Naive thymus-derived CD4-positive, alpha-beta T cell (primary cell): ENCODE results near the gene LPAR5. TPM values are rescaled to one million over a fixed set of nuclear protein-coding genes. Genes with fewer than 3 reads are reported as not detected.
"Not testable (repeated sequence)": the region's sequence is repeated elsewhere in the genome, so short reads cannot be mapped to it uniquely, and the experiment has no call there.

ENCODE experiments used
- ATAC-seq: fragments of 150-1000 bp; cut with Tn5 transposase; 2 replicates; pipeline ENCODE4 v1.10.0; 2021; ENCODE audit warnings: mild to moderate bottlenecking, moderate library complexity
- CTCF ChIA-PET: fragments of 350-600 bp; sonication (Branson Sonifier 250); formaldehyde crosslinking; loops from one replicate; lab custom pipeline; 2021; ENCODE audit warnings: antibody characterized with exemption; lab: Charles Lee
- POLR2A ChIA-PET: fragments of 350-600 bp; sonication (Branson Sonifier 250); formaldehyde crosslinking; loops from one replicate; lab custom pipeline; 2021; ENCODE audit warnings: antibody characterized with exemption, inconsistent platforms; lab: Charles Lee
- DNase-seq, 9 donors: peaks; one replicate each; pipeline versions ENCODE4 v3.0.0 to v3.0.0-alpha.2; 2020 to 2022; ENCODE audit warnings: mixed read lengths in 1 of 9
- H3K27ac ChIP-seq: one replicate; pipeline ENCODE4 v1.7.0; 2013; ENCODE audit warnings: mild to moderate bottlenecking, low read depth, low read length, moderate library complexity
- H3K27me3 ChIP-seq, 2 donors: one replicate each; pipeline ENCODE4 v1.7.0; 2013; ENCODE audit warnings: low read length in 2 of 2, mild to moderate bottlenecking in 2 of 2, moderate library complexity in 2 of 2; ENCODE audit not compliant: control insufficient read depth in 2 of 2, insufficient read depth in 2 of 2
- H3K36me3 ChIP-seq, 3 experiments: 1 replicate in 2 of 3; 2 replicates in 1 of 3; pipeline ENCODE4 v1.7.0; 2013; ENCODE audit warnings: low read length in 3 of 3, mild to moderate bottlenecking in 3 of 3, moderate library complexity in 1 of 3; ENCODE audit not compliant: insufficient read depth in 3 of 3, control insufficient read depth in 2 of 3
- H3K4me1 ChIP-seq, 2 donors: one replicate each; pipeline ENCODE4 v1.7.0; 2013; ENCODE audit warnings: low read length in 2 of 2, mild to moderate bottlenecking in 2 of 2, moderate library complexity in 1 of 2; ENCODE audit not compliant: control insufficient read depth in 2 of 2, insufficient read depth in 2 of 2
- H3K4me3 ChIP-seq: 2 replicates; pipeline ENCODE4 v1.7.0; 2013; ENCODE audit warnings: mild to moderate bottlenecking, low read length
- H3K9me3 ChIP-seq, 3 experiments: 1 replicate in 2 of 3; 2 replicates in 1 of 3; pipeline ENCODE4 v1.7.0; 2013; ENCODE audit warnings: low read length in 3 of 3; ENCODE audit not compliant: control insufficient read depth in 2 of 3
- H3K27ac Mint-ChIP-seq, 9 donors: one replicate each; pipeline ENCODE4 v1.8.0; 2020 to 2022; ENCODE audit warnings: mixed read lengths in 9 of 9, mild to moderate bottlenecking in 8 of 9, moderate library complexity in 5 of 9, inconsistent platforms in 2 of 9
- H3K27me3 Mint-ChIP-seq, 5 donors: one replicate each; pipeline ENCODE4 v1.8.0; 2021 to 2022; ENCODE audit warnings: mixed read lengths in 5 of 5, mild to moderate bottlenecking in 1 of 5
- H3K36me3 Mint-ChIP-seq, 5 donors: one replicate each; pipeline ENCODE4 v1.8.0; 2020 to 2022; ENCODE audit warnings: mixed read lengths in 5 of 5, mild to moderate bottlenecking in 3 of 5, inconsistent platforms in 1 of 5
- H3K4me1 Mint-ChIP-seq, 7 donors: one replicate each; pipeline ENCODE4 v1.8.0; 2020 to 2022; ENCODE audit warnings: mixed read lengths in 7 of 7, mild to moderate bottlenecking in 3 of 7, inconsistent platforms in 1 of 7
- H3K4me3 Mint-ChIP-seq, 10 donors: one replicate each; pipeline ENCODE4 v1.8.0; 2020 to 2022; ENCODE audit warnings: mild to moderate bottlenecking in 10 of 10, mixed read lengths in 10 of 10, moderate library complexity in 6 of 10, inconsistent platforms in 2 of 10
- H3K9me3 Mint-ChIP-seq, 11 donors: one replicate each; pipeline ENCODE4 v1.8.0; 2020 to 2022; ENCODE audit warnings: mixed read lengths in 11 of 11, mild to moderate bottlenecking in 4 of 11, inconsistent platforms in 1 of 11, moderate library complexity in 1 of 11
- intact Hi-C, 2 donors: fragments of 100-400 bp; cut with micrococcal nuclease; formaldehyde crosslinking; loops; one replicate each; pipeline ENCODE4 v1.15.1; 2023
- polyA plus RNA-seq, 2 donors: library from polyadenylated mRNA; unstranded; fragments of 300-500 nt; fragmentation: Illumina TruSeq; gene quantifications; one replicate each; pipeline ENCODE4 v1.2.3, GENCODE V29; 2021
- total RNA-seq, 6 experiments: library from RNA in 5 of 6; stranded (reverse) in 5 of 6; gene quantifications; 1 replicate in 5 of 6; 2 replicates in 1 of 6; pipeline ENCODE4 v1.2.3 and lab custom pipeline; 2021 to 2026

LPAR5 gene
- total and polyA plus RNA-seq, 7 experiments from 2014 or later, result 3.3 to 8.3 (median 6.6) TPM

DNA sequence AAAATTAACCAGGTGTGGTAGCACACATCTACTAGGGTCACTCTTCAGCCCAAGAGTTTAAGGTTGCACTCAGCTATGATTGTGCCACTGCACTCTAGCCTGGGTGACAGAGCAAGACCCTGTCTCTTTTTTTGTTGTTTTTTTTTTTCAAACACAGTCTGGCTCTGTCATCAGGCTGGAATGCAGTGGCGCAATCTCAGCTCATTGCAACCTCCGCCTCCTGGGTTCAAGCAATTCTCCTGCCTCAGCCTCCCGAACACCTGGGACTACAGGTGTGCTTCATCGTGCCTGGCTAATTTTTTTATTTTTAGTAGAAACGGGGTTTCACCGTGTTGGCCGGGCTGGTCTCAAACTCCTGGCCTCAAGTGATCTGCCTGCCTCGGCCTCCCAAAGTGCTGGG, 49.2 kb downstream of the LPAR5 start:
- peak overlapping the region in 2 of 9 donors; percentile 5 to 72 for H3K27ac Mint-ChIP-seq
- ChIA-PET POLR2A (interaction anchor here (1.5 to 3.2 kb wide), 2 partner anchors 11 to 14 kb away, joined by 8 to 13 read pairs; no protein-coding TSS in a partner anchor), CTCF (interaction anchor here (1.1 kb wide), 1 partner anchor 20 kb away, joined by 3 read pairs; no protein-coding TSS in a partner anchor)

DNA sequence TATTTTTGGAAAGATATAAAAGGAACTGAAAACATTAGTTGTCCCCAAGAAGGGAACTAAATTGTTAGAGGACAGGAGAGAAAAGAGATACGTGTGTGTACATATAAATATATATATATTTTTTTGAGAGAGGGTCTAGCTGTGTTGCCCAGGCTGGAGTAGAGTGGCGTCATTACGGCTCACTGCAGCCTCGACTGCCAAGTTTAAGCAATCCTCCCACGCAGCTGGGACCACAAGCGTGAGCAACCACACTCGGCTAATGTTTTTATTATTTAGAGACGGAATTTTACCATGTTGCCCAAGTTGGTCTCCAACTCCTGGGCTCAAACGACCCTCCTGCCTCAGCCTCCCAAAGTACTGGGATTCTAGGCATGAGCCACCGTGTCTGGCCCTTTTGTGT, 51.5 kb downstream of the LPAR5 start:
- no peaks in the 10 kb centered on the region for H3K27me3 Mint-ChIP-seq
- peaks cover 19 to 49% (median 36%) of the 10 kb centered on the region in 5 donors for H3K36me3 Mint-ChIP-seq
- H3K4me3 Mint-ChIP-seq, result no peak overlapping the region
- Histone ChIP-seq H3K27me3 (no peaks in the 10 kb centered on the region), H3K27ac (no peak overlapping the region), H3K36me3 (peaks cover 42 to 91% (median 43%) of the 10 kb centered on the region in 3 experiments), H3K4me3 (no peak overlapping the region), H3K9me3 (no peaks in the 10 kb centered on the region), H3K4me1 (no peaks in the 10 kb centered on the region)
- ATAC-seq, result no peak
- H3K4me1 Mint-ChIP-seq, result peaks cover 0 to 6% (median 0%) of the 10 kb centered on the region in 7 donors
- no peaks in the 10 kb centered on the region for H3K9me3 Mint-ChIP-seq
- intact Hi-C loops, result no loop called here
- DNase-seq, result no peak
- ChIA-PET POLR2A (interaction anchor here (0.9 to 1.8 kb wide), 4 partner anchors 14 to 71 kb away, joined by 3 to 5 read pairs (median 4); partner anchors contain the start of gene NOP2), CTCF (interaction anchor here (0.6 to 1.8 kb wide), 2 partner anchors 12 to 16 kb away, joined by 3 to 4 read pairs; partner anchors contain the start of gene NOP2)
- H3K27ac Mint-ChIP-seq, result no peak overlapping the region

More for the DNA sequence above, 49.2 kb downstream of the LPAR5 start:
- intact Hi-C loops, H3K4me3 ChIP-seq, DNase-seq, H3K27me3 Mint-ChIP-seq, H3K9me3 Mint-ChIP-seq, H3K4me3 Mint-ChIP-seq, H3K4me1 ChIP-seq, H3K27ac ChIP-seq, H3K27me3 ChIP-seq, H3K4me1 Mint-ChIP-seq, H3K9me3 ChIP-seq, ATAC-seq: not testable (repeated sequence)
- peaks cover 18 to 53% (median 34%) of the 10 kb centered on the region in 5 donors for H3K36me3 Mint-ChIP-seq
- peaks cover 36 to 96% (median 44%) of the 10 kb centered on the region in 3 experiments for H3K36me3 ChIP-seq

DNA sequence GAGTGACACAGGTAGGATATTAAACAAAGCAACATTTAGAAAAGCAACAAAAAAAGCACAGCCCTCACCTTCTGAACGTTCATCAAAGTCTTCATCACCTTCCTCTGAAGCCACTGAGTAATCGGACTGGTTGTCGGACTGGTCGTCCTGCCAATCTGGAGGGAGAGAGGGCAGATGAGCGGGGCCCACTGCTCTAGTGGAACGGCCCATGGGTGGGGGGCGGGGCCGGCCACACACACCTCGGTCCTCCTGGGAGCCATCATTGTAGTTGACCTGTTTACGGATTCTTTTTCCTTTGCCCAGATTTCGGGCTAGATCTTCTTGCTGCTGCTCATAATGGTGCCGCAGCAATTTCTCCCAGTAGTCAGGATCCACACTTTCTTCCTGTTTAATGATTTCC, 52.8 kb downstream of the LPAR5 start:
- POLR2A ChIA-PET, result no interaction called here
- H3K4me3 Mint-ChIP-seq, result no peak overlapping the region

DNA sequence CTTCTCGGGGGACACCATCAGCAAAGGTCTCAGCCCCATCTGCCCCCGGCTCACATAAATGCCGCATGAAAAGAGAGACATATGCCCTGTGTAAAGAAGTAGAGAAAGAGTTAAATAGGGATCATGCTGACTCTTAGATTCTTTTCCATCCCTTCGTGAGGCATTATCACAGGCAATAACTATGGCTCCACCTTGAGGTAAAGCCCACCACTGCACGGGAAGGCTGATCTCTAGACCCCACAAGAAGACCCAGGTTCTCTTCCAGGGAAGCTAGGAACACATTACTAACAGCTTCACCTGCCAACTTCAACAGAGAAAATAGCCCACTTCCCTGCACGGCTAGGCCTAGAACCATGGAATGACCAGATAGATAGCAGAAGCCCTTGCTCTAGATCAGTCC, 53.6 kb downstream of the LPAR5 start:
- intact Hi-C loops, result no loop called here
- peaks cover 36 to 90% (median 46%) of the 10 kb centered on the region in 3 experiments for H3K36me3 ChIP-seq
- Mint-ChIP-seq H3K4me3 (no peak overlapping the region), H3K27me3 (no peaks in the 10 kb centered on the region), H3K36me3 (peaks cover 23 to 54% (median 39%) of the 10 kb centered on the region in 5 donors), H3K4me1 (peaks cover 0 to 6% (median 0%) of the 10 kb centered on the region in 7 donors), H3K27ac (peak overlapping the region in 1 of 9 donors; percentile 72), H3K9me3 (no peaks in the 10 kb centered on the region)
- ChIA-PET CTCF (interaction anchor here (1.0 kb wide), 1 partner anchor 28 kb away, joined by 3 read pairs; no protein-coding TSS in a partner anchor), POLR2A (no interaction called here)
- H3K4me1 ChIP-seq, result no peaks in the 10 kb centered on the region
- H3K27ac ChIP-seq, result no peak overlapping the region
- no peak overlapping the region for H3K4me3 ChIP-seq
- ATAC-seq, result no peak
- no peaks in the 10 kb centered on the region for H3K9me3 ChIP-seq
- no peaks in the 10 kb centered on the region for H3K27me3 ChIP-seq
- DNase-seq, result no peak

More for the DNA sequence above, 52.8 kb downstream of the LPAR5 start:
- H3K9me3 Mint-ChIP-seq, result no peaks in the 10 kb centered on the region
- CTCF ChIA-PET, result interaction anchor here (1.0 kb wide), 1 partner anchor 29 kb away, joined by 3 read pairs; no protein-coding TSS in a partner anchor
- Histone ChIP-seq H3K4me1 (no peaks in the 10 kb centered on the region), H3K4me3 (no peak overlapping the region), H3K36me3 (peaks cover 42 to 90% (median 46%) of the 10 kb centered on the region in 3 experiments), H3K27ac (no peak overlapping the region), H3K27me3 (no peaks in the 10 kb centered on the region), H3K9me3 (no peaks in the 10 kb centered on the region)
- H3K4me1 Mint-ChIP-seq, result peaks cover 0 to 6% (median 0%) of the 10 kb centered on the region in 7 donors
- H3K36me3 Mint-ChIP-seq, result peaks cover 24 to 55% (median 39%) of the 10 kb centered on the region in 5 donors
- no peak for ATAC-seq
- H3K27me3 Mint-ChIP-seq, result no peaks in the 10 kb centered on the region
- intact Hi-C loops, result no loop called here
- H3K27ac Mint-ChIP-seq, result peak overlapping the region in 3 of 9 donors; percentile 25 to 61 (median 56)
- no peak for DNase-seq

DNA sequence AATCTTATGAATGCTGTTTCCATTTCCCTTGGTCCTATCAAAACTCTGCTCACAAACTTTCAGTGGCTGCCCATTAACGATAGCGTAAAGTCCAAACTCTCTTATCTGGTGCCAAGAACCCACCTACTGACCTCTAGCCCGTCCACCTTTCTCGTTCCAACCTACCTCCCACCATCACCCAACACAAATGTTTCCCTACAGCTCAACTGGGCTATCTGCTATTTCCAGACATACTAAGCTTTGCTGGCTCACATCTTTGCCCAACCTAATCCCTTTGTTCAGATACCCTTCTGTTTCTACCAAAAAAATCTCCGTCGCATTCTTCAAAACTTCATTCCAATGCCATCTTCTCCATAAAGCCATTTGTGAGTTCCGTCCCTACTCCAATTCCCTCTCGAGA, 60.1 kb downstream of the LPAR5 start:
- no peaks in the 10 kb centered on the region for H3K27me3 ChIP-seq
- peak overlapping the region in 5 of 9 donors; percentile 3 to 69 (median 66) for H3K27ac Mint-ChIP-seq
- no peaks in the 10 kb centered on the region for H3K4me1 ChIP-seq
- no peaks in the 10 kb centered on the region for H3K9me3 ChIP-seq
- no peaks in the 10 kb centered on the region for H3K27me3 Mint-ChIP-seq
- H3K4me1 Mint-ChIP-seq, result peaks cover 0 to 13% (median 6%) of the 10 kb centered on the region in 7 donors
- H3K36me3 ChIP-seq, result peaks cover 11 to 84% (median 35%) of the 10 kb centered on the region in 3 experiments
- no peak overlapping the region for H3K4me3 Mint-ChIP-seq
- ATAC-seq (no peak), DNase-seq (no peak)
- no peaks in the 10 kb centered on the region for H3K9me3 Mint-ChIP-seq
- no peak overlapping the region for H3K27ac ChIP-seq
- intact Hi-C loops, result no loop called here
- ChIA-PET POLR2A (interaction anchor here (0.7 to 1.2 kb wide), 3 partner anchors 9 to 214 kb away, joined by 3 to 6 read pairs (median 5); no protein-coding TSS in a partner anchor), CTCF (interaction anchor here (0.6 kb wide), 1 partner anchor 247 kb away, joined by 3 read pairs; no protein-coding TSS in a partner anchor)
- H3K4me3 ChIP-seq, result no peak overlapping the region
- peaks cover 18 to 50% (median 29%) of the 10 kb centered on the region in 5 donors for H3K36me3 Mint-ChIP-seq

DNA sequence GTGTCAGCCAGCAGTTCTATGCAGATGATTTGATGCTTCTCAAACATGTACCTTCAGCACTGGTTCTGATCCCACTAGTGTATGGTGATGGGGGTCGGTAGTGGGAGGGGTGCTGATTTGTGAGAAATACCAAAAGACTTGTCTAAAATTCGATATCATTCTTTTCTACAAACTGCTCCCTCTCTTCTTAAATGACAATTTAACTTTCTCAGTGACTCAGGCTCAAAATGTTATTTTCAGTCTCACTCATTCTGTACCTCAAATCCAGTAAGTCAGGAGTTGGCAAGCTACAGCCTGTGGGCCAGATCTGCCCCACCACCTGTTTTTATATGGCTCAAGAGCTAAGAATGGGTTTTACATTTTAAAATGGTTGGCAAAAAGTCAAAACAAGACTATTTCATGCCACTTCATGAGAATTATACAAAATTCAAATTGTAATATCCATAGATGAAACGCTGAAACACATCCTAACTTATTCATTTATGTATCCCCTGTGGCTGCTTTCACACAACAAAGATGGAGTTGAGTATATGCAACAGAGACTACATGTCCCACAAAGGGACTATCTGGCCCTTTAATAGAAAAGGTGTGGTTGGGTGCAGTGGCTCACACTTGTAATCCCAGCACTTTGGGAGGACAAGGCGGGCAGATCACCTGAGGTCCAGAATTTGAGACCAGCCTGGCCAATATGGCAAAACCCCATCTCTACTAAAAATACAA, 61.0 kb downstream of the LPAR5 start:
- peaks cover 11 to 82% (median 35%) of the 10 kb centered on the region in 3 experiments for H3K36me3 ChIP-seq
- H3K9me3 Mint-ChIP-seq, result no peaks in the 10 kb centered on the region
- no peak overlapping the region for H3K4me3 ChIP-seq
- no peak for ATAC-seq
- no peaks in the 10 kb centered on the region for H3K9me3 ChIP-seq
- no peak for DNase-seq
- H3K27me3 Mint-ChIP-seq, result no peaks in the 10 kb centered on the region
- ChIA-PET POLR2A (interaction anchor here (0.5 to 0.6 kb wide), 2 partner anchors 159 to 170 kb away, joined by 3 to 4 read pairs; no protein-coding TSS in a partner anchor), CTCF (no interaction called here)
- no peaks in the 10 kb centered on the region for H3K27me3 ChIP-seq
- intact Hi-C loops, result no loop called here
- H3K27ac Mint-ChIP-seq, result peak overlapping the region in 8 of 9 donors; percentile 6 to 81 (median 44)
- H3K4me1 ChIP-seq, result no peaks in the 10 kb centered on the region
- no peak overlapping the region for H3K27ac ChIP-seq
- no peak overlapping the region for H3K4me3 Mint-ChIP-seq
- peaks cover 18 to 50% (median 29%) of the 10 kb centered on the region in 5 donors for H3K36me3 Mint-ChIP-seq
- H3K4me1 Mint-ChIP-seq, result peaks cover 0 to 21% (median 13%) of the 10 kb centered on the region in 7 donors
